ENCODE measurements around the gene PLCB4.

PLCB4 gene

DNA sequence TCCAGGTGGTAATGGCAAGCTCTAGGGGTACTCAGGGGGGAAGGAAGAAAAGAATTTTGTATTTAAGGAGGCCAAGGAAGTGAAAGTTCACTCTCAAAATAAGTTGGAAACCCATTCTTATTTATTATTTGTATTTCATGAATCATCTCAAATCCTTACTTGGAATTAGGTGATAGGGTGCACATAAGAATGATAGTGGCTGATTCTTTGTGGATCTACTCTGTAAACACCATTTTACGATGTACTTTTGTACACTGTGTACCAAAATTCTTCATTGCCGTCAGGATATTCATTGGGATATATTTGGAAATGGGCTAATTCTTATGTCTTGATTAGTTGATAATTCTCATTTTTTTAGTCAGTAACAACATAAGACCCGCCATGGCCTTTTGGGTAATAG, 266.0 kb downstream of the PLCB4 start:
- no peak for DNase-seq

GRCh38 chr20:9338101-9338500, 269.2 kb downstream of the PLCB4 start:
- no peak for DNase-seq

- no peak for DNase-seq
These were observed 270.8 kb downstream of the PLCB4 start for GRCh38 chr20:9339708-9340107.

GRCh38 chr20:9342651-9343050, 273.8 kb downstream of the PLCB4 start:
- DNase-seq, result no peak

- DNase-seq, result no peak
These were observed 275.4 kb downstream of the PLCB4 start for GRCh38 chr20:9344083-9344920.

DNA sequence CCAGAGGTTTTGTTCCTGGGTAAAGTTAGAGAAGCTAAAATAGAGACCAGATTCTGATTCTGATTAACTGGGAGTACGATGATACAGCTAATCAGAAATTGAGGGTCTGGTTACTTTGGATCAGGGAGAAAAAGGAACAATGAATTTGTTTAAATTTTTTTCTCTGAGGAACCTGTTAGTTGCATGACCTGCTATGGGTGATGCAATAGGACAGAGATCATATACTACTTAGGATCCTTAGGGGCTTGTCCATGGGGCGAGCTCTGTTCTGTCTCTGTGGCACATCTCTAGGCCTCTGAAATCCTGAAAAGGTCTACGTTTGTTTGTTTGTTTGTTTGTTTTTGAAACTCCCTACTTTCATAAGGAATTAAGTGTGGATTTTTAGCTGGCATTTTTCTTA, 279.4 kb downstream of the PLCB4 start:
- no peak for DNase-seq

- no peak for DNase-seq
These were observed 279.9 kb downstream of the PLCB4 start for GRCh38 chr20:9348747-9349146.

- no peak for DNase-seq
These were observed 280.4 kb downstream of the PLCB4 start for GRCh38 chr20:9349249-9349648.

- DNase-seq, result no peak
These were observed 283.9 kb downstream of the PLCB4 start for GRCh38 chr20:9352739-9353138.

DNA sequence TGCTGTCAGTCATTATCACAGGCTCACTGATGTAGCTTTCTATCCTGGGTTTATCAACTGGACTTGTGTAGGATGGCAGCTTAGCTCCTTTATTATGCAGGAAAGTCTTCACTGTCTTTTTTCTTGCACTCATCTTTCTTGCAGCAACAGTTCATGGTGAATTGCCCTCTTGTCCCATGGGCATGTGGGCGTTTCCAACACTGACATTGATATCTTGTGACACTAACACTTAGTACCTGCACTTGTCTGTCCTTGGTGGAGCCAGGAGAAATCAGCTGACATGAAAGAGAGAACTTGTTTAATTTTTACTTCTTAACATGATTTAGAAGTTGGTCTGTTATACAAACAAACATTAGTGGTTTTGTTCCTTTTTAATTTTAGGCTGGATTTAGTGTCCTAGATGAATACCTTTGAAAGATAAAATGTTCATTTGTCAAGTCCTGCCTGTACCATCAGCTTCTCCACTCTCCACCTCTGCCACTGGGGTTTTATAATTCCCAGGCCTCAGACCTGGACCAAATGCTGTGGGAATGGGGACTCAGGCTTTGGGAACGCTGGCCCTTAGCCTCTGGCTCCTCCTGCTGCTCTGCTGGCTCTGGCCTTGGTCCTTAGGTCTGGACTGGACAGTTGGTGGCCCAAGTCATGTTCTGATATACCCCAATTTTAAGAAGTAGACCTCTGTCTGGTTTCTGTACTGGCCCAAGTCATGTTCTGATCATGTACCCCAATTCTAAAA, 284.5 kb downstream of the PLCB4 start:
- no peak for DNase-seq

DNA sequence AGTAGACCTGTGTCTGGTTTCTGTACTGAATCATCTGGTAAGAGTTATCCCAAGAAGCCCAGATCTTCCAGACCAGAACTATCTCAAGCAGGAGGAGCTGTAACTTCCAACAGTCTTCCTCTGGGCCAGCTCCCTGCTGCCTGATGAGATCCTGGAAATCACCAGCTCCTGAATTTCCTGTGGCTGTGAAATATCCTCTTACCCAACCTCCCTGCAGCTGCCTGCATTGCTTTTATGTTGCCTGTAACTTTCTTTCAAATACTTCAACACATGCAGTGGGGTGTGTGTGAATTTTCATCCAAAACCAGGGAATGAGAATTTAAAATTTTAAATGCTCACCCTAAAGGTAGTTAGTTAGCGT, 285.0 kb downstream of the PLCB4 start:
- no peak for DNase-seq

DNA sequence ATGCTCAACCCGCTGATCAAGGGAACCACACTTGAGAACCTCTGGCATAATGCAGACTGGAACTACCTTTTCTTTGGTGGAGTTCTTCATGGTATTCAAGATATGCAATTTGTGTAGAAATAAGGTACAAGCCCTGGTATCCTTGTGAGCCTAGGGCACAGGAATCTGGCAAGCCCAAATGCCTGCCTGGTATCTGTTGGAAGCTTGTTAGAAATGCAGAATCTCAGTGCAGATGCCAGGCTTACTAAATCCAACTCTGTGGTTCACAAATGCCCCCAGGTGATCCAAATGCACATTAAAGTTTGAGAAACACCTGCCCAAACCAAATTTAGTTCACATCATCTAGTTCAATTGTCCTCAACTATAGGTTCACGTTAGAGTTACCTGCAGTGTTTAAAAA, 285.7 kb downstream of the PLCB4 start:
- DNase-seq, result no peak

DNA sequence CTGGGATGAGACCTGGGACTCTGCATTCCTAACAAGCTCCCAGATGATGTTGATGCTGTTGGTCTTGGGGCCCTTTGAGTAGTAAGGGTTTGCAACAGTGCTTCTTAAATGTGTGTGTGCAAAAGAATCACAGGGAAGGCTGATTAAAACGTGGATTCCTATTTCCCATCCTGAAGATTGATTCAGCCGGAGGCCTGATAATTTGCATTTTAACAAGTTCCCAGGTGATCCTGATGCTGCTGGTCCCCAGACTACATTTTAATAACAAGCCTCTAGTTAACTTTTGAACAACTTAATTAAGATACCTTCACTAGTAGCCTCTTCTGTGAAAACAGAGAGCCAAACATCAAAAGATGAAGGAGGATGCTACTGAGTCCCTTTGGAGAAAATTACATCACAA, 289.1 kb downstream of the PLCB4 start:
- DNase-seq, result no peak

- DNase-seq, result peak; percentile 35
These were observed 290.8 kb downstream of the PLCB4 start for GRCh38 chr20:9359561-9360308.

GRCh38 chr20:9360431-9360830, 291.5 kb downstream of the PLCB4 start:
- DNase-seq, result no peak

- DNase-seq, result no peak
These were observed 294.8 kb downstream of the PLCB4 start for GRCh38 chr20:9363673-9364072.

GRCh38 chr20:9367328-9367727, 298.4 kb downstream of the PLCB4 start:
- DNase-seq, result no peak

DNA sequence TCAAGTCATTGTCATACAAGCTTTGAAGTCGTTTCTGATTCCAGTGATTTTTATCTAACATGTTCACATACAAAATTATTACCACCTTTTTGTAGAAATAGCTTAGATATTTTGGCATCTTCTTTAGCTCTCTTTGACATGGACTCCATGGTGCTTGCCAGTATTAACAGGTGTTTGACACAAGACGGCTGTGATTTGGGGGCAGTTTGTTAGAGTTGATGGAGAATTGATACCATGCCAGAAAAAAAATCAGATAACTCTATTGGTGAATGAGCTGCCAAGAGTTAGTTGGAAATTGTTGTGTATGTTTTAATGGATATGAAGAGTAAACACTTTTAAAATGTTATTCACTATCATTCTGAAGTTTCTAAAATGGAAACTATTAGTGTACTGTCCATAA, 298.9 kb downstream of the PLCB4 start:
- no peak for DNase-seq

DNA sequence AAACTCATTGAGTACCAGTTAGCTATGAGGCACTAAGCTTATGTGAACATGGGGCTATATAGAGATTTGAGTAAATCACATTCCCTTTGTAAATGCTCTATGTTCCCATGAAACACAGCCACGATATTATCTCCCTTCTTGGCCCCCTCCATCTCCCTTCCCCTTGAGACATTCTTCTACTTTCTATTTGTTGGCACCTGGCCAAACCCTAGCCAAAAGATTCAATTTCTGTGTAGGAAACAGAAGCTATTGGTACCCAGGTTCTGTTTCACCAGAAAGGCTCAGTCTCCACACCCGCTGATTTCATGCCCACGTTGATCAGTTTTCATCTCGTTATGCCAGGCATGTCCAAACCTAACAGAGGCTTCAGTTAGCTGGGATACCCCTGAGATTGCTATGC, 300.0 kb downstream of the PLCB4 start:
- no peak for DNase-seq

DNA sequence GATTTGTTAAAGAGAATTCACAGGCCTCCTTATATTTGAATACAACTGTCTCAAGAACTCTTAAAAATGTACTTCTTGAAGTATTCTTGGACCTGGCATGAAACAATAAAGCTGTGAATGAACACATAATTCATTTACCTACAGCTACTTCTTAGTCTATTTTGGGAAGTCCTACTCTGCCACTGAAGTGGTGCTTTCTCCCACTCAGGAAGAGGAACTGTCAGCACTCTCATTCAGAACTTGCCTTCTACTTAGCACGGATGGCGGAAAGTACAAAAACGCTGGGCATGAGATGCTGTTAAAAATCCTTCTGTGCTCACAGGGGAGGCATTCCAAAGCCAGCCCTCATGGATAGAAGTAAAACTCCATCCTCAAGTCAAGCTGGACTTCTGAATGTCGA, 300.7 kb downstream of the PLCB4 start:
- no peak for DNase-seq

GRCh38 chr20:9374072-9374471, 305.2 kb downstream of the PLCB4 start:
- DNase-seq, result no peak

- no peak for DNase-seq
These were observed 305.6 kb downstream of the PLCB4 start for GRCh38 chr20:9374480-9374879.

GRCh38 chr20:9375221-9375681, 306.4 kb downstream of the PLCB4 start:
- DNase-seq, result no peak

- DNase-seq, result no peak
These were observed 308.1 kb downstream of the PLCB4 start for GRCh38 chr20:9377007-9377406.

Measured in NCI-H526 treated with DMSO at 0.1 percent for 48 hours (cell line).